Duodenal mucosa (tissue), 2 donors: ENCODE measurements around the gene PFKFB3.
A peak's percentile ranks its signal among the peaks of the same experiment; 100 is the strongest.

ENCODE experiments used
- H3K27ac ChIP-seq: one replicate; pipeline ENCODE4 v1.7.0; 2013; ENCODE audit warnings: low read depth, low read length
- H3K27me3 ChIP-seq, 2 donors: one replicate each; pipeline ENCODE4 v1.7.0; 2013; ENCODE audit warnings: low read length in 2 of 2, control low read depth in 1 of 2; ENCODE audit not compliant: insufficient read depth in 2 of 2, control insufficient read depth in 1 of 2
- H3K36me3 ChIP-seq, 2 donors: one replicate each; pipeline ENCODE4 v1.7.0; 2013; ENCODE audit warnings: low read length in 2 of 2, control low read depth in 1 of 2; ENCODE audit not compliant: insufficient read depth in 2 of 2, control insufficient read depth in 1 of 2
- H3K4me1 ChIP-seq, 2 donors: one replicate each; pipeline ENCODE4 v1.7.0; 2013; ENCODE audit warnings: low read length in 2 of 2, control low read depth in 1 of 2; ENCODE audit not compliant: insufficient read depth in 2 of 2, control insufficient read depth in 1 of 2
- H3K4me3 ChIP-seq, 2 donors: one replicate each; pipeline ENCODE4 v1.7.0; 2013; ENCODE audit warnings: low read length in 2 of 2, low read depth in 1 of 2
- H3K9ac ChIP-seq, 2 donors: one replicate each; pipeline ENCODE4 v1.7.0; 2013; ENCODE audit warnings: low read length in 2 of 2, low read depth in 1 of 2
- H3K9me3 ChIP-seq, 2 donors: one replicate each; pipeline ENCODE4 v1.7.0; 2013; ENCODE audit warnings: low read length in 2 of 2, control low read depth in 1 of 2; ENCODE audit not compliant: control insufficient read depth in 1 of 2

PFKFB3 gene

DNA sequence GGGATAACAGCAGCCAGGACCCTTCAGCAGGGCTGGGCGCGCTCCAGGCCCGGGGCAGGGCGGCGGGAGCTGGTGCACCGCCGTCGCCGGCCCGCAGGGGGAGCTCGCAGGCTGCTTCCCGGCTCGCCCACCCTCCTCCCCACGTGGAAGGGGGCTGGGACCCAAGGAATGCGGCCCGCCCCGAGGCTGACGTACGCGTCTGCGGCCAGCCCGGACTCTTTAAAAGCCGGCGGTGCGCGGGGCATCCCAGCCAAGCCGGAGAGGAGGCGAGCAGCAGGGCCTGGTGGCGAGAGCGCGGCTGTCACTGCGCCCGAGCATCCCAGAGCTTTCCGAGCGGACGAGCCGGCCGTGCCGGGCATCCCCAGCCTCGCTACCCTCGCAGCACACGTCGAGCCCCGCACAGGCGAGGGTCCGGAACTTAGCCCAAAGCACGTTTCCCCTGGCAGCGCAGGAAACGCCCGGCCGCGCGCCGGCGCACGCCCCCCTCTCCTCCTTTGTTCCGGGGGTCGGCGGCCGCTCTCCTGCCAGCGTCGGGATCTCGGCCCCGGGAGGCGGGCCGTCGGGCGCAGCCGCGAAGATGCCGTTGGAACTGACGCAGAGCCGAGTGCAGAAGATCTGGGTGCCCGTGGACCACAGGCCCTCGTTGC lies at the start of gene PFKFB3:
TSS of gene PFKFB3 (plus strand) at position 249 of the 647 bp plus-strand sequence. CDS start at position 578, 329 bp downstream.
- H3K9ac ChIP-seq: peak within 1 kb of the TSS; percentile 79
- H3K4me1 ChIP-seq: peaks cover 30% of the 10 kb centered on the region in 2 donors
- H3K4me3 ChIP-seq: peak within 1 kb of the TSS; percentile 86 to 88
- peak within 1 kb of the TSS; percentile 83 for H3K27ac ChIP-seq
- H3K27me3 ChIP-seq: no peaks in the 10 kb centered on the region
- no peaks in the 10 kb centered on the region for H3K36me3 ChIP-seq
- no peaks in the 10 kb centered on the region for H3K9me3 ChIP-seq

GRCh38 chr10:6153845-6154244 lies 48.9 kb upstream of the PFKFB3 start:
- H3K4me1 ChIP-seq: peaks cover 0 to 9% of the 10 kb centered on the region in 2 donors
- H3K27ac ChIP-seq: no peak overlapping the region
- no peaks in the 10 kb centered on the region for H3K36me3 ChIP-seq
- no peaks in the 10 kb centered on the region for H3K9me3 ChIP-seq
- H3K4me3 ChIP-seq: no peak overlapping the region
- H3K27me3 ChIP-seq: no peaks in the 10 kb centered on the region
- H3K9ac ChIP-seq: no peak overlapping the region

- Histone ChIP-seq H3K4me3 (no peak overlapping the region), H3K4me1 (peaks cover 0 to 9% of the 10 kb centered on the region in 2 donors), H3K9me3 (no peaks in the 10 kb centered on the region), H3K27me3 (no peaks in the 10 kb centered on the region), H3K36me3 (no peaks in the 10 kb centered on the region), H3K27ac (no peak overlapping the region), H3K9ac (no peak overlapping the region)
Measured at GRCh38 chr10:6154566-6154965, 48.2 kb upstream of the PFKFB3 start.

DNA sequence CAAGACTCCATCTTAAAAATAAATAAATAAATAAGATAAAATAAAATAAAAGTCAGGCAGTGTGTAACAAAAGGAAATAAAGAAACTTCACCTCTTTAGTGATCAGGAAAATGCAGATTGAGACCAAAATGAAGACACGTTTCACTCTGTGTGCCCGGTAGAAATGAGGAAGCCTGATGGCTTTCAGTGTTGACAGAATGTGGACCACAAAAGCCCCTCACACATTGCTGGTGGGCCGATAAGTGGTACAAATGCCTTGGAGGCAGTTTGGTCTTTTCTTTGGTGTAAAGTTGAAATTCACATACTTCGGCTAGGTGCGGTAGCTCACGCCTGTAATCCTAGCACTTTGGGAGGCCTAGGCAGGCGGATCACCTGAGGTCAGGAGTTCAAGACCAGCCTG lies 44.5 kb upstream of the PFKFB3 start:
- Histone ChIP-seq H3K36me3 (no peaks in the 10 kb centered on the region), H3K9ac (no peak overlapping the region), H3K4me3 (no peak overlapping the region), H3K27ac (no peak overlapping the region), H3K27me3 (no peaks in the 10 kb centered on the region), H3K4me1 (peaks cover 8 to 9% of the 10 kb centered on the region in 2 donors), H3K9me3 (no peaks in the 10 kb centered on the region)

DNA sequence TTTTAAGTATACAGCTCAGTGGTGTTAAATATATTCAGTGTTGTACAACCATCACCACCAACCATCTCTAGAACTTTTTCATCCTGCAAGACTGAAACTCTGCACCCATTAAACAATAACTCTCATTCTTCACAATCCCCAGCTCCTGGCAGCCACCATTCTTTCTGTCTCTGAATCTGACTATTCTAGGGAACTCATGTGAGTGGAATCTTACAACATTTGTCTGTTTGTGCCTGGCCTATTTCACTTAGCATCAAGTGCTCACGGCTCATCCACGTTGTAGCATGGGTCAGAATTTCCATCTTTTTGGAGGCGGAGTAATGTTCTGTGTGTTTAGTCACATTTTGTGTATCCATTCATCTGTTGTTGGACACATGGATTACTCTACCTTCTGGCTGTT lies 40.8 kb upstream of the PFKFB3 start:
- Histone ChIP-seq H3K27me3 (no peaks in the 10 kb centered on the region), H3K4me1 (peaks cover 8 to 24% of the 10 kb centered on the region in 2 donors), H3K27ac (no peak overlapping the region), H3K9ac (no peak overlapping the region), H3K4me3 (no peak overlapping the region), H3K9me3 (no peaks in the 10 kb centered on the region), H3K36me3 (peaks cover 0 to 2% of the 10 kb centered on the region in 2 donors)

DNA sequence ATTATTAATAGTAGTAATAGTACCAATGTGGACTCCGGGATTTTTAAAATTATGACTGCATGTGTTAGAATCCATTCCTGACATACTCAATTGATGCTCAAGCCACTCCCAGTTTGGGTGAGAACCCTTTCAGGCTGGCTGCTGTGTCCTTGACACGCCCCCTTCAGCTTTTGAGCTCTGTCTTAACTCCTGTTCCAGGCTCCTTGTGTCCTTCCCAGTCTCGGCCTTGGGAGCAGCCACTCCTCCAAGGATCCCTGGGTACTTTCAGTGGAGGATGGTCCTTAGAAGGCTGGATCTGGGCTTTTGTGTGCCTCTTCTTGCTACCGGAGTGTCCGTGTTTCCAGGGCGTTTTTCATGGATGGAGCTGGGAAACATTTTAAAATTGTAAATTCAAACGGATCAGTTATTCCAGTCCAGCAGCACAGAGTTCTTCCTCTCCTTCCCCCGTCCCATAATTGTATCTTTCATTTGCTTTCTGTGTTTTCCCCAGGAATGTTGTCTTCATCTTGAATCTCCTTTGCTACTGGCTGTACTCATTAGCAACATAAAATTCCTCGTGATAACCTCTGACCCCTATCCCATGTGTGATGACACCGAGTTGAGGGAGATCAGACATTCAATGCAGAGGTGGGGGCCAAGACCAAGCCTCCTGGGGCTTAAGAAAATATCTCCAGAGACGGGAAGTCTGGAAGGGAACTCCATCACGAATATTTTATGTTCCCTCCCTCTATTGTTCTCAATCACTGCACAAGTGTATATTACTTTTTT lies 40.0 kb upstream of the PFKFB3 start:
- peak overlapping the region; percentile 68 to 72 for H3K4me3 ChIP-seq
- H3K36me3 ChIP-seq: peaks cover 0 to 7% of the 10 kb centered on the region in 2 donors
- H3K27me3 ChIP-seq: no peaks in the 10 kb centered on the region
- H3K27ac ChIP-seq: peak overlapping the region; percentile 52
- H3K9ac ChIP-seq: no peak overlapping the region
- H3K9me3 ChIP-seq: no peaks in the 10 kb centered on the region
- H3K4me1 ChIP-seq: peaks cover 8 to 24% of the 10 kb centered on the region in 2 donors

DNA sequence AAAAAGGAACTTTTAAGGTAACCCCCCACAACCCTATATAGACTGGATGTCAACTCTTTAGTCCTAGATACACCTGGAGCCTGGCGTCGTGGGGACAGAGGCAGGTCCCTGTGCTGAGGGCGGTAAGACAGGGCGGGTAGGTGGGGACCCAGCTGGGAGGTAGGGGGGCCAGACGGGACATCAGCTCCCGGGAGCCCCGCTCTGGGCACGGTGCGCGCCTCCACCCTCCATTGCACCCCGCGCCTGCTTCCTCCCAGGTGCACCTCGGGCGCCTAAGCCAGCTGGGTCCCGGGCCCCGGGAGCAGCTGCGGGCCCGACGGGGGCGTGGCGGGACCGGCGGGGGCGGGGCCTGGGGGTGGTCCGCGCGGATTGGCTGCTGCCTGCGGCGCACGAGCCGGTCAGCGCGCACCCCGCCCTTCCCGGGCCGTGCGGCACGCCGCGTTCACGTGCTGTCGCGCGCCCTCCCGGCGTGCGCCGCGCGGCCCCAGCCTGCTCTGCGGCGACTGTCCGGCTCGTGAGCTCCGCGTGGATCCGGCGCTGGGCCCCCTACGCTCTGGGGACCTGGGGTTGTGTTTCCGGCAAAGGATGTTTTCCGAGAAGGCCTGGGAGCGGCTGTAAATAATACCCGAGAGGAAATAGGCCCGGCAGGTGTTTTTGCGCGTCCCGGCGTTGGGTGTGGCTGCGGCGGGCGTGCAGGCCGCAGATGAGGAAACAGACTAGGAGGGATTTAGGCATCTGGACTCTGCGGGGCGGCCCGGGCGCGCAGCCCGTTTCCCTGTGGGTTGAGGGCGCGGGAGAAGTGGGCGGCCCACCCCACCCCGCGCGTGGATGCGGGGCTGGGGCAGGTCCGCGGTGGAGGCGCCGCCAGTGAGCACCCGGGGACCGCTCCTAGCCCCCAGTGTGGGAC lies 39.1 kb upstream of the PFKFB3 start:
- no peaks in the 10 kb centered on the region for H3K9me3 ChIP-seq
- H3K9ac ChIP-seq: peak overlapping the region; percentile 90
- H3K4me1 ChIP-seq: peaks cover 8 to 24% of the 10 kb centered on the region in 2 donors
- peaks cover 2 to 11% of the 10 kb centered on the region in 2 donors for H3K36me3 ChIP-seq
- H3K27me3 ChIP-seq: no peaks in the 10 kb centered on the region
- H3K27ac ChIP-seq: peak overlapping the region; percentile 84
- peak overlapping the region; percentile 79 to 98 for H3K4me3 ChIP-seq

DNA sequence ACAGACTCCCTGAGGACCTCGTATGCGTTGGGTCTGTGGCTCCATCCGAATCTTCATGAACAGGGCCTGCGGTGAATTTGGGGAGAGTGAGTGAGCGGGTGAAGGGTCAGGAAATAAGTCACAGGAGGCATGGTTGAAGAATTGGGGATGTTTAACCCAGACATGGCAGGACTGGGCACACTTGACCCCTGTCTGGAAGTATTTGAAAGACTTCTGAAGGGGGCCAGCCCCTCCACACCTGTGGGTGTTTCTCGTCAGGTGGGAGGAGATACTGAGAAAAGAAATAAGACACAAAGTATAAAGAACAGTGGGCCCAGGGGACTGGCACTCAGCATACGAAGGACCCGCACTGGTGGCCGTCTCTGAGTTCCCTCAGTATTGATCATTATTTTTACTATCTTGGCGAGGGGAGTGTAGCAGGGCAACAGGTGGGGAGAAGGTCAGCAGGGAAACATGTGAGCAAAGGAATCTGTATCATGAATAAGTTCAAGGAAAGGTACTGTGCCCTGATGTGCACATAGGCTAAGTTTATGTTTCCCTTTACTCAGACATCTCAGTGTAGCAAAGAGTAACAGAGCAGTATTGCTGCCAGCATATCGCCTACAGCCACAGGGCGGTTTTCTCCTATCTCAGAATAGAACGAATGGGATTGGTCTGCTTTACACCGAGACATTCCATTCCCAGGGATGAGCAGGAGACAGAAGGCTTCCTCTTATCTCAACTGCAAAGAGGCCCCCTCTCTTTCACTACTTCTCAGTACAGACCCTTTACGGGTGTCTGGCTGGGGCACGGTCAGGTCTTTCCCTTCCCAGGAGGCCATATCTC lies 38.2 kb upstream of the PFKFB3 start:
- peak overlapping the region; percentile 79 to 98 for H3K4me3 ChIP-seq
- H3K36me3 ChIP-seq: peaks cover 3 to 11% of the 10 kb centered on the region in 2 donors
- H3K9ac ChIP-seq: peak overlapping the region; percentile 90
- peaks cover 9 to 28% of the 10 kb centered on the region in 2 donors for H3K4me1 ChIP-seq
- no peaks in the 10 kb centered on the region for H3K9me3 ChIP-seq
- H3K27ac ChIP-seq: peak overlapping the region; percentile 84
- H3K27me3 ChIP-seq: no peaks in the 10 kb centered on the region

DNA sequence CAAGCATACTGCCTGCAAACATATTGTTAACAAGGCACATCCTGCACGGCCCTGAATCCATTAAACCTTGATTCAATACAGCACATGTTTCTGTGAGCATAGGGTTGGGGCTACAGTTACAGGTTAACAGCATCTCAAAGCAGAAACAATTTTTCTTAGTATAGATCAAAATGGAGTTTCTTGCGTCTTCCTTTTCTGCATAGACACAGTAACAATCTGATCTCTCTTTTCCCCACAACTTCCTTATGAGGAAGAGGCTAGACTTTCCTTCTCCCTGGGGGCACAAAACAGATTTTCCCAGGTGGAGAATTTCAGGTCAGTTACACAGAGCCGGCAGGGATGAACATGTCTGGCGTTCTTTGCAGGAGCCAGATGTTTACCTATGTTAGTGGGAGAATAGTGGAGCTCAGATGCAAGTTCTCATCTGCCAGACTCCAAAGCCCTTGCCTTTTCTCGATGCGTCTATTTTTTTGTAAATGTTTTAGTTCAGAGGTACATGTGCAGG lies 37.5 kb upstream of the PFKFB3 start:
- H3K27me3 ChIP-seq: no peaks in the 10 kb centered on the region
- H3K4me3 ChIP-seq: no peak overlapping the region
- no peak overlapping the region for H3K9ac ChIP-seq
- H3K27ac ChIP-seq: no peak overlapping the region
- H3K4me1 ChIP-seq: peaks cover 17 to 36% of the 10 kb centered on the region in 2 donors
- no peaks in the 10 kb centered on the region for H3K9me3 ChIP-seq
- peaks cover 3 to 11% of the 10 kb centered on the region in 2 donors for H3K36me3 ChIP-seq
